ENCODE results near the gene CHDH. TPM values are rescaled to one million over a fixed set of nuclear protein-coding genes. Genes with fewer than 3 reads are reported as not detected.

Gene CHDH
- polyA plus RNA-seq, 1 donor from 2014 or later: 0.45 TPM

DNA sequence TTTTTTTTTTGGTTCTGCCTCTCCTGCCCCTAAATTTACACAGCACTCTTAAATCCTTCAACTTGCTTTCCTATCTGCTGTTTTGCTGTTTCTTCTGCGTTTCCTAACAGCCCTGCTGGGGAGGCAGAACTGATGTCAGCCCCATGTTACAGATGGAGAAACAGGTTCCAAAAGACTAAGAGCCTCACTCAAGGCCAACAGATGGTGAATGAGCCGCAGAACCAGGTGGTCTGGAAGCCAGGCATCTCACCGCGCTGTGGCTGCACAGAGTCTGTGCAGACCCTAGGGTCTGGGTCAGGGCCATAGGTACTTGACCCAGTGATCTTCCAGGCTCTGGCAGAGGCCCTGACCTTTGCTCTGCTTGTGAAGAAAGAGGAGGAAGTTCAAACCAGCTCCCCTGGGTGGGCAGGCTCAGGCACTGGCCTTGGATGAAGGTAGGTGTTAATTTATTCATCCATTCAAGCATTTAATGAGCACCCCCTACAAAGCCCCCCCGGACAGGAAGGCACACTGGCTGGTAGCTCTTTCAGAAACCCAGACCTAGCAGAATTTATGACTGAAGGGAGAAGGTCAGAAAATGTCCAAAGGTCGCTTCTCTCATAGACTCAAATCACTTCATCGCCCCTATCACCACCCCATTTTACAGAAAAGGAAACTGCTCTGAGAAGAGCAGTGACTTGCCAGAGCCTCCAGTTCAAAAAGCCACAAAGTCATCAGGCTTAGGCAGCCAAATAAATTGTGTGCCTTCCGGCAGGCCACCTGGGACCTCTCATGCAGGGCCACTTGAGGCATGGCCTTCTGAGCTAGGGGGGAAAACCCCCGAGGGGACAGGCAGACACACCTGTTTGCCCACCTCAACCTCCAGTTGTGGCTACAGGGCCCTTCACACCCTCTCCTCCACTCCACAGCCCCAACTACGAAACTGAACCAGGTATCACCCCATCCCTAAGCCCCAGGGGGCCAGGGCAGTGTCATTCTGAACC lies 2.7 kb downstream of the CHDH start:
- Mint-ChIP-seq H3K4me1 (peaks cover 10 to 18% (median 15%) of the 10 kb centered on the region in 3 donors), H3K27me3 (peaks cover 22% of the 10 kb centered on the region), H3K27ac (no peak overlapping the region), H3K36me3 (no peaks in the 10 kb centered on the region), H3K4me3 (peak overlapping the region in 3 of 4 donors; percentile 69 to 75 (median 75)), H3K9me3 (peaks cover 0 to 2% (median 0%) of the 10 kb centered on the region in 3 donors)

- Mint-ChIP-seq H3K4me1 (peaks cover 10 to 18% (median 15%) of the 10 kb centered on the region in 3 donors), H3K27me3 (peaks cover 22% of the 10 kb centered on the region), H3K27ac (no peak overlapping the region), H3K9me3 (peaks cover 0 to 2% (median 0%) of the 10 kb centered on the region in 3 donors), H3K36me3 (no peaks in the 10 kb centered on the region), H3K4me3 (peak overlapping the region in 1 of 4 donors; percentile 35)
Measured at GRCh38 chr3:53842436-53843194, 3.6 kb downstream of the CHDH start.

DNA sequence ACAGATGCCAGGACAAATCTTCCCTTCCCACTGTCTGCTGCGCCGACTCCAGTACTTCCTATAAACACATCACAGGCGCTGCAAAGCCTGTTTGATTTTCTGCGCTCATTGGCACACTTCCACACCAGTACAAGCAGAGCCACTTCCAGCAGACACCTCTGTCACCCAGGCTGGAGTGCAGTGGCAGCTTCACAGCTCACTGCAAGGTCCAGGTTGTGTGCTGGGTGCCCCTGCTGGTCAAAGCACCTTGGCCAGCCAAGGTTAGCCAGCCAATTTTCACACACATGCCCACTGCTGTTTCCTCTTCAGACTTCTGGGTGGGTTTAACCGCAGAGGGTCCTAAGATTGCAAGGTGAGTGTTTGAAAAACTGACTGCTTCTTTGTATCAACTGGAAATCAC lies 4.9 kb downstream of the CHDH start:
- Mint-ChIP-seq H3K4me1 (peaks cover 10 to 18% (median 15%) of the 10 kb centered on the region in 3 donors), H3K27me3 (peaks cover 14% of the 10 kb centered on the region), H3K27ac (no peak overlapping the region), H3K36me3 (no peaks in the 10 kb centered on the region), H3K4me3 (no peak overlapping the region), H3K9me3 (peaks cover 0 to 2% (median 0%) of the 10 kb centered on the region in 3 donors)

GRCh38 chr3:53837331-53837730 lies 8.9 kb downstream of the CHDH start:
- no peaks in the 10 kb centered on the region for H3K4me1 Mint-ChIP-seq
- no peaks in the 10 kb centered on the region for H3K9me3 Mint-ChIP-seq
- no peak overlapping the region for H3K27ac Mint-ChIP-seq
- no peak overlapping the region for H3K4me3 Mint-ChIP-seq
- H3K27me3 Mint-ChIP-seq: no peaks in the 10 kb centered on the region
- H3K36me3 Mint-ChIP-seq: no peaks in the 10 kb centered on the region

GRCh38 chr3:53836084-53836872 lies 9.9 kb downstream of the CHDH start:
- Mint-ChIP-seq H3K4me1 (peaks cover 0 to 1% (median 0%) of the 10 kb centered on the region in 3 donors), H3K9me3 (no peaks in the 10 kb centered on the region), H3K27me3 (no peaks in the 10 kb centered on the region), H3K4me3 (no peak overlapping the region), H3K27ac (no peak overlapping the region), H3K36me3 (no peaks in the 10 kb centered on the region)

- H3K4me1 Mint-ChIP-seq: peaks cover 0 to 1% (median 0%) of the 10 kb centered on the region in 3 donors
- H3K27ac Mint-ChIP-seq: no peak overlapping the region
- no peaks in the 10 kb centered on the region for H3K36me3 Mint-ChIP-seq
- H3K9me3 Mint-ChIP-seq: no peaks in the 10 kb centered on the region
- no peak overlapping the region for H3K4me3 Mint-ChIP-seq
- no peaks in the 10 kb centered on the region for H3K27me3 Mint-ChIP-seq
Measured at GRCh38 chr3:53835257-53835656, 11.0 kb downstream of the CHDH start.

DNA sequence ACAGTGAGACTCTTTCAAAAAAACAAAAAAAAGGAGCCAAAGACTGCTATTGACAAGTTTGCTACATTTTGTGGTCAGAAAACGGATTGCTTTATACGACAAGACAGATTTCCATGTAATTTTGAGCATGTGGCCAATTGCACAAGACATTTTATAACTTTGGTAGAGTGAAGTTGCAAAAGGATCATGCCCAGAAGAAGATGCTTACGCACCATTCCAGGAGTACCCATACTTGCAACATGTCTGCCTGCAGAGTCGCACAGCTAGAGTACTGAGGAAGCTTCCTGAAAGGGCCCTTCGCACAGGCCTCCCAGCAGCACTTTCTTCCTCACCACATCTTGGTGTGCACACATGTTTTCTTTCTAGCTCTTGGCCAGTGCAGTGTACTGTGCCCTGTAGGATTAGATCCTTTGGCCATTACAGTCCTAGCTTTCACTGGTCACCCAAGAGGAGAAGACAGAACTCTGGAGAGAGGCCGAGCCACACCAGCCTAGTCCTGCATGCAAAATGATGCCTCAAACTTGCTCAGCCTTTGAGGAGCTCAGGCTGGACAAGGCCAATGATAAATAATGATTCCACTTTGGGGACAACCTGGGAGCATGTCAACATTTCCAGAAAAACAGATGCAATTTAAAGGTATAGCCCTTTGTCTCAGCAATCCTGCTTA lies 11.7 kb downstream of the CHDH start:
- Mint-ChIP-seq H3K36me3 (no peaks in the 10 kb centered on the region), H3K4me3 (no peak overlapping the region), H3K27me3 (no peaks in the 10 kb centered on the region), H3K9me3 (no peaks in the 10 kb centered on the region), H3K27ac (no peak overlapping the region), H3K4me1 (peaks cover 0 to 1% (median 0%) of the 10 kb centered on the region in 3 donors)

GRCh38 chr3:53833700-53834099 lies 12.5 kb downstream of the CHDH start:
- Mint-ChIP-seq H3K36me3 (peaks cover 2% of the 10 kb centered on the region), H3K27me3 (no peaks in the 10 kb centered on the region), H3K9me3 (no peaks in the 10 kb centered on the region), H3K4me1 (peaks cover 0 to 1% (median 0%) of the 10 kb centered on the region in 3 donors), H3K27ac (no peak overlapping the region), H3K4me3 (no peak overlapping the region)

DNA sequence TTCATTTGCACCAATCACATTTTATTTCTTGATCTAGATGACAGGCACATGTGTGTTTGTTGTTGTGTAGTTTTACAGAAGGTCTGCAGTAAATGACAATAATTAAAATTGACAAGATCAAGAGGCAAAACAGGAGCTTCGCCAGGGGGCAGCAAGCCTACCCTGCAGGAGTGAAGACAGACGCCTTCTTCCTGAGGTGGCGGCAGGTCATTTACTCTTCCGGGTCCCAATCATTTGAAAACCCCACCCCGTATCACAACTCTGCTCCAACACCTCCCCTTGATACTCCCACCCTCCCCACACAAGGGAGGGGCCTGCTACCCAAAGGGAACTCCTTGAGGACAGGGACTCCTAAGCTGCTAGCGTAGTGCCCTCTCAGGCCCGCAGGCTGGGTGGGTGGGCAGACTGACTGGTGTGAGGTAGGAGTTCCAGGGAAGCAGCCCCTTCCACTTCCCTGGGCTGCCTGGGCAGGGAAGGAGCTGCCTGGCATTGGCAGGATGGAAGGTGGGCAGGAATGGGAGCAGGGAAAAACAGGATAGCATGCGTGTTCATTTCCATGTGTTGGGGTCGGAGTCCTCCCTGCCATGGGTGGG lies 13.1 kb downstream of the CHDH start:
- H3K4me1 Mint-ChIP-seq: peaks cover 0 to 1% (median 0%) of the 10 kb centered on the region in 3 donors
- no peaks in the 10 kb centered on the region for H3K9me3 Mint-ChIP-seq
- no peaks in the 10 kb centered on the region for H3K27me3 Mint-ChIP-seq
- no peak overlapping the region for H3K27ac Mint-ChIP-seq
- no peak overlapping the region for H3K4me3 Mint-ChIP-seq
- H3K36me3 Mint-ChIP-seq: peaks cover 2% of the 10 kb centered on the region

DNA sequence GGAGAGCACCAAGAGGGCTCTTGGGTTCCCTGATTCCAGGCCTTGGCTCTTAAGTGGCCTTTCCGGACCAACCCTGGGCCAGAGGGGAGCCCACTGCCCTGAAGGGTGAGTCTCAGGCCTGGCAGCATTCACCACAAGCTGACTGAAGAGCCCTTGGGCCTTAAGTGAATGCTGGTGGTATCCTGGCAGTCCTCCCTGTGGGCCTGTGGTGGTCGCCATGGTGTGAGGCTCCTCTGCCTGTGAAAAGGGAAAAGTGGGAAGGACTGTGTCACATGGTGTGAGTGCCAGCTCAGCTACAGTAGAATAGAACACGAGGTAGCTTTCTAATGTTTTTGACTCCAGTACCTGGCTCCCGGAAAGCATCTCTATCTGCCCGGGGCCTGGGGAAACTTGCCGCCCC lies 15.3 kb downstream of the CHDH start:
- H3K4me1 Mint-ChIP-seq: peaks cover 0 to 1% (median 0%) of the 10 kb centered on the region in 3 donors
- no peaks in the 10 kb centered on the region for H3K9me3 Mint-ChIP-seq
- H3K27me3 Mint-ChIP-seq: no peaks in the 10 kb centered on the region
- H3K4me3 Mint-ChIP-seq: no peak overlapping the region
- peaks cover 2% of the 10 kb centered on the region for H3K36me3 Mint-ChIP-seq
- H3K27ac Mint-ChIP-seq: no peak overlapping the region

DNA sequence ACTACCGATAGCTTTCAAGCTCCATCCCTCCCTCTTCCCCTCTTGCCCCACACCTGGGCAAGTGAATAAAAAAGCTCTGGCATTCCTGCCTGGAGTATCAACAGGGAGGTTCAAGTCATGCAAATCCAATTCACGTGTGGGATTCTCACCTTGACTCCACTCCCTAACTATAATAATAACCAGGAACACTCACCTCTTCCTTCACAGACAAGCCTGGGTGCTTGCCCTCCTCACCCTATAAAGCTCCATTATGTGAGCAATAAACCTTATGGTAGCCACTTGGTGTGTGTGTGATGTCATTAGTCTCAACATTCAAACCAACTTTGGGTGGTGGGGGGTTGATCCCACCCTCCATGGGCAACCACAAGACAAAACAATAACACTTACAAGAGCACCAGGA lies 16.6 kb downstream of the CHDH start:
- Mint-ChIP-seq H3K4me3 (no peak overlapping the region), H3K27me3 (no peaks in the 10 kb centered on the region), H3K9me3 (no peaks in the 10 kb centered on the region), H3K27ac (no peak overlapping the region), H3K4me1 (peaks cover 0 to 1% (median 0%) of the 10 kb centered on the region in 3 donors), H3K36me3 (peaks cover 2% of the 10 kb centered on the region)

- Mint-ChIP-seq H3K27me3 (no peaks in the 10 kb centered on the region), H3K9me3 (no peaks in the 10 kb centered on the region), H3K36me3 (peaks cover 2% of the 10 kb centered on the region), H3K4me1 (peaks cover 0 to 1% (median 0%) of the 10 kb centered on the region in 3 donors), H3K27ac (no peak overlapping the region), H3K4me3 (no peak overlapping the region)
Measured at GRCh38 chr3:53828581-53828980, 17.6 kb downstream of the CHDH start.

DNA sequence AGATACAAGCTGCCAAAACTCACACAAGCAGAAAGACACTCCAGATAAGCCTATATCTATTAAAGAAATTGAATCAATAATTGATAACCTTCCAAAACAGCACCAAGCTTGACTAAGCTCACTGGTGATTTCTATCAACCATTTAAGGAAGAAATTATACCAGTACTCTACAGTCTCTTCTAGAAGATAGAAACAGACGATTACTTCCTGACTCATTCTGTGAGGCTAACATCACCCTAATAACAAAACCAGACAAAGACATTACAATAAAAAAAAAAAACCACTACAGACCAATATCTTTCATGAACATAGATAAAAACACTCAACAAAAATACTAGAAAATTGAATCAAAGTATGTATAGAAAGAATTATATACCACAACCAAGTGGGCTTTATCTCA lies 20.2 kb downstream of the CHDH start:
- Mint-ChIP-seq H3K9me3 (no peaks in the 10 kb centered on the region), H3K4me3 (no peak overlapping the region), H3K4me1 (no peaks in the 10 kb centered on the region), H3K27me3 (no peaks in the 10 kb centered on the region), H3K27ac (no peak overlapping the region), H3K36me3 (peaks cover 2% of the 10 kb centered on the region)

DNA sequence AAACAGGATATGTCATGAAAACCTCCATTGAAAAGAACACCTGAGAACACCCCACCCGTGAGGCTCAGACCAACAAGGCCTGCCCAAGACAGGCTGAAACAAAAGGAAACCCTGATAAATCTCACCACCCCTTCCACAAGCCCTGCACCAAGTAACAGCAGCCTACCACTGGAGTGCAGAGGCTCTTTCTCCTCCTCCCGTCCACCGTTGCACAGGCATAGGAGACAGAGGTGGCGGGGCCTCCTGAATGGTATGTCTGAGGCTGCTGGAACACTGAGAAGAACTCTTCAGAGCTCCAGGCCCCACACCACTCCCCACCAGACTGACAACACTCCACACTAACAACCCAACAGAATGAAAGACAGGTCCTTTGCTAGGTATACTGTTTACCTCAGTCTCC lies 21.4 kb downstream of the CHDH start:
- H3K27ac Mint-ChIP-seq: no peak overlapping the region
- no peak overlapping the region for H3K4me3 Mint-ChIP-seq
- H3K4me1 Mint-ChIP-seq: no peaks in the 10 kb centered on the region
- H3K9me3 Mint-ChIP-seq: no peaks in the 10 kb centered on the region
- no peaks in the 10 kb centered on the region for H3K27me3 Mint-ChIP-seq
- peaks cover 2% of the 10 kb centered on the region for H3K36me3 Mint-ChIP-seq
